NCI-H226 (cell line): ENCODE results near the gene TRIM32.
"Not testable (repeated sequence)": the region's sequence is repeated elsewhere in the genome, so short reads cannot be mapped to it uniquely, and the experiment has no call there.

ENCODE experiments used
- DNase-seq: peaks from one replicate; pipeline ENCODE4 v3.0.0-alpha.2; 2015

The TRIM32 gene

DNA sequence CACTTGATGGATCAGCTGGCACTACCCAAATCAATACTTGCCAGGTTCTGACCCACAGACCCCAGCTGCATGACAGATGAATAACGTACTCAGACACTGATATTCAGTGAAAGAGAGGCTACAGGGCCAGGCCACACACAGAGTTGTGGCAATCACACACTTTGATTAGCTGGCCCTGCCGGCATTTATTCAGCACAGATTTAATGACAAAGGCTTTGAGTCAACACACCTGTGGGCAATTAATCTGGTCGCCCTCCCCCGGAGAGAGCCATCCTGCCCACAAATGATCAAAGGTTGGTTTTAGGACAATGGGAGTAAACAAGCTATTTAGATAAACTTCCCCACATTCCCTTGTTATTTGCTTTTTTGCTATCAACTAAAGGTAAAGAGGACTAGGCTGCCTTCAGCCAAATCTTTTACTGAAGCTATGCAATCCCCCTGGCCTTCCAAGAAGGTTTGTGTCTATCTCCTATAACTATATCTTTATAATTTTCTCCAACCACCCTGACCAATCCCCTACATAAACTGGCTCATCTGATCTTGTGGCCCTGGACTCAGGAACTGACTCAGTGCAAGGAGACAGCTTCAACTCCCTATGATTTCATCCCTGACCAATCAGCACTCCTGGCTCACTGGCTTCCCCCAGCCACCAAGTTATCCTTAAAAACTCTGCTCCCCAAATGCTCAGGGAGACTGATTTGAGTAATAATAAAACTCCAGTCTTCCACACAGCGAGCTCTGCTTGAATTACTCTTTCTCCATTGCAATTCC is 12.7 kb upstream of the TRIM32 start:
- DNase-seq, result peak; percentile 48

DNA sequence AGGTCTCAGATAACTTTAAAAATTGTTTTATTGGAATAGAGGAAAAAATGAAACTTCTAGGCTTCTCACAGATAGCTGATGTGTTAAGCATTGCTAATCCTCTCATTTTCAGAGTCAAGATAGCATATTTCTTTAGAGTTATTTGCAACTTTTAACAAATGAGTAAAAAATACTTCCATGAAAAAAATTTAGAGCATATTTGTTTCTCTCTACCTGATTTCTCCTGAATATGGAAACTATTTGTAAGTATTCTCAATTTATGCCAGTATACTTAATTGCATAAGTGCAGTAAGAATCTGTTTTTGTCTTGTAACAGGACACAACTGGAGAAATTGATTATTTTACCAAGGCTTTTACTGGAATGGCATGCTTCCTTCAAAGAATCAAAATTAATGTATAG is 3.6 kb upstream of the TRIM32 start:
- DNase-seq, result no peak

GRCh38 chr9:116685166-116685565 is 1.9 kb upstream of the TRIM32 start:
- DNase-seq, result no peak

- no peak for DNase-seq
These were observed 970 bp upstream of the TRIM32 start for GRCh38 chr9:116686135-116686534.

GRCh38 chr9:116686693-116687073 is 422 bp upstream of the TRIM32 start:
- DNase-seq, result no peak

GRCh38 chr9:116687754-116688135 is 640 bp downstream of the TRIM32 start:
- no peak for DNase-seq

DNA sequence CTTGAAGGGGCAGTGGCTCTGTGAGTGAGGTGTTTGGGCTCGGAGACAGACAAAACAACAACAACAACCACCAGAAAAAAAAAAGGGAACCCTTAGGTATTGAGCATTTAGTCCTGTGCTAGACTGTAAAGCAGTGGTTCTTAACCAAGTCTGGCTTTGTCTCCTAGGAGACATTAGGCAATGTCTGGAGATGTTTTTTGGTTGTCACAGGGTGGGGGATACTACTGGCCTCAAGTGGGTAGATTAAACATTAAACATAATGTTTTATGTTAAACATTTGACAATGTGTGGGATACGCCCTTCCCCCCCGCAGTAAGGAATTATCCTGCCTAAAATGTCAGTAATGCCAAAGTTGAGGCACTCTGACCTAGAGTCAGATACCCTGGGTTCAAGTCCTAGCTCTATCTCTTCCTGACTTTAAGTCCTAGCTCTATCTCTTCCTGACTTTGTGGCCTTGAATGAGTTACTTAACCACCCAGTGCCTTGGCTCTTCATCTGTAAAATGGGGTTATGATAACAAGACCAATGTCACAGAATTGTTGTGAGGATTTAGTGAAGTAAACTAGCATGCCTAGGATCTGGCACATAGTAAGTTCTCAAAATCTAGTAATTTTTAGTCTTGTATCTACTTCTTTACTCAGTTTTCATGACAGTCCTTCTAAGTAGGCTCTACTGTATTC is 1.8 kb downstream of the TRIM32 start:
- no peak for DNase-seq

DNA sequence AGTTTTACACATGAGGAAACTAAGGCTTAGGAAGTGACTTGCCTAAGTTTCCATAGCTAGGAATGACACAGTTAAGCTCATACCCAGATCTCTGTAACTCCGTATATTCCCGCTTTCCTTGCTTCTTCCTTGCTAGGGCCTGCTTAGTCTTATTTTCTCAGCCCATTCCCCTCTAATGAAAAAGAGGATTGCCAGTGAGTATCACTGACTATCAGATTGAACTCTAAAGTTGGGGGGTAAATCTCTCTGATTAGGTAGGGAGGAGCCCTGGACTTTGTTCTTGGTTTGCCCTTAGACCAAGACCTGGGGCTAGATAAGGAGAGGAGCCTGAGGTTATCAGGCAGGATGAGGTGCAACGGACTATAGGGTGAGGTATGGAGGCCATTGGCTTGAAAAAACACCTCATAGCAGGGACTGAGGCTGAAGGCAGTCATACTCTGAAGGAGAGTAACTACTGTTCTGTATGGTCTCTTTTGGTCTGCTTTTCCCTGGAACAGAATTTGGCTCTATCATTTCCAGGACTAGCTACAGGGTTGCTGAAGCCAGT is 2.5 kb downstream of the TRIM32 start:
- no peak for DNase-seq

- not testable (repeated sequence) for DNase-seq
These were observed 3.7 kb downstream of the TRIM32 start for GRCh38 chr9:116690805-116691204.

DNA sequence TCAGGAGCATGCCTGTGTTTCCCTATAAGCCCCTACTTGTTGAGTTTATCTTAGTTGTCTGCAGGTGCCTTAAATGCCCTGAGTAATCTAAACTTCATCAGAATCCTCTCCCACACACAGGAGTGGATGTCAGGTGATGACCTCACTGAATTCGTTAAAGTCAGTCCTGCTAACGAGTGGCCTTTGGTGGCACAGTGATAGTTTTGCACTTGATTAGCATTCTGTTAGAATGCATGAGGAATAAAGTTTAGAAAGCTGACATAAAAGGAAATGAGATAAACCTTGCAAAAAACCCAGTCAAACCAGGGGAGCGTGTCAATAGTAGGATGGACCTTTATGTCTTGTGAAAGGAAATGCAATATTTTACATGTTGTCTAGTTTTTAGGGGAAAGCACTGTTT is 4.5 kb downstream of the TRIM32 start:
- DNase-seq, result no peak

- DNase-seq, result no peak
These were observed 5.5 kb downstream of the TRIM32 start for GRCh38 chr9:116692616-116693015.

DNA sequence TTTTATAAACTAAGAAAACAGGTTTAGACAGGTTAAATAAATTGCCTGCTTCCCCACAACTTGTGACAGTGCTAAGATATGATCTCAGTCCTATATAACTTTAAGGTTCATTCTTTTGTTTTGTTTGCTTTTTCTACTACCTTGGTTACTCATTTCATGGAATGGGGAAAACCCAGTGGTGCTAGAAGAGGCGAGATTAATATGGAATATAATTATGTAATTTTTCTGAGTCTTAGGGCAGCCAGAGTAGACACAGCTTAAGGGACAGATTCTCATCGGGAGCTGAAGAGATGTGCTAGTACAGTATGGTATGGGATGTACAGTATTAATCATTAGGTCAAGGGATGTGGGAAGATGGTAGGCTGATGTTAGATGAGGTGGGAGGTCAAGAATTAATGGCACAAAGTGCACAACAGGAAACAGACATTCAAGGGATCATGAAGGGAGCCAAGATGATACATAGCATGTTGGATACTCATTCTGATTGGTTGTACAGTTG is 6.2 kb downstream of the TRIM32 start:
- DNase-seq, result peak; percentile 64

- DNase-seq, result no peak
These were observed 7.7 kb downstream of the TRIM32 start for GRCh38 chr9:116694785-116695291.

DNA sequence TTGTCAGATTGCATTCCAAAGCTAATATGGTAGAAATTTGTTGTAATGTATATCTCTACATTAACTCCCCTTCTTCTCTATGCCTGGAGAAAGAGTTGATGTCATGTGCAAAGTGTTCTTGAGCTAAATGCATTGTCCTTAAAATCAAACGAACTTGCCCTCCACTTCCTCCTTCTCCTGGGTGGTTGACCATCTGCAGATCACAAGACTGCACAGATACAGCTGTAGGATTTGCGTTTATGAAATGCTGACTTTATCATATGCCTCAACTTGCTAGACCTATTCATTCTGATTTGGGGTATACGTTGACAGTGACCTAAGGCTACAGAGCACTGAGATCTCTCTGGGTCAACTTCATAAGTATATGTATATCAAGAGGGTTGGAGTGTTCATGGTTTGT is 8.3 kb downstream of the TRIM32 start:
- no peak for DNase-seq

GRCh38 chr9:116697362-116697761 is 10.3 kb downstream of the TRIM32 start:
- no peak for DNase-seq

- DNase-seq, result no peak
These were observed 10.8 kb downstream of the TRIM32 start for GRCh38 chr9:116697887-116698286.

DNA sequence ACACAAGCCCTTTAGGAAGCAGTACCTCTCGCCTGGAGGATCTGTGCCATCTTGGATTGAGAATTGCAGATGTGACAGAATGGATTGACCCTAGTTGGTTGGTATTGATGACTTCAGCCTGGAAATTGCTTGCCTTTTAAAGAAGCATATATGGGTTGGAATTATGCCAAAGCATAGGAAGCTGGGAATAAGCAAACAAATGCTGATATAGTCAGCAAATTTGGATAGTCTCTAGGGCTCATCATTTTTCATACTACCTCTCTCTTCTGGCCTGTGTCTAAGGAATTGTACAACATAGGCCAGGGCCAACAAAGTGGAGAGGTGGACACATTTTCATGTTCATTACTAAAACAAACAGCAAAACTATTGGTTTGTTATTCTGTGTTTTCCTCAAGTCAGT is 13.2 kb downstream of the TRIM32 start:
- DNase-seq, result no peak

DNA sequence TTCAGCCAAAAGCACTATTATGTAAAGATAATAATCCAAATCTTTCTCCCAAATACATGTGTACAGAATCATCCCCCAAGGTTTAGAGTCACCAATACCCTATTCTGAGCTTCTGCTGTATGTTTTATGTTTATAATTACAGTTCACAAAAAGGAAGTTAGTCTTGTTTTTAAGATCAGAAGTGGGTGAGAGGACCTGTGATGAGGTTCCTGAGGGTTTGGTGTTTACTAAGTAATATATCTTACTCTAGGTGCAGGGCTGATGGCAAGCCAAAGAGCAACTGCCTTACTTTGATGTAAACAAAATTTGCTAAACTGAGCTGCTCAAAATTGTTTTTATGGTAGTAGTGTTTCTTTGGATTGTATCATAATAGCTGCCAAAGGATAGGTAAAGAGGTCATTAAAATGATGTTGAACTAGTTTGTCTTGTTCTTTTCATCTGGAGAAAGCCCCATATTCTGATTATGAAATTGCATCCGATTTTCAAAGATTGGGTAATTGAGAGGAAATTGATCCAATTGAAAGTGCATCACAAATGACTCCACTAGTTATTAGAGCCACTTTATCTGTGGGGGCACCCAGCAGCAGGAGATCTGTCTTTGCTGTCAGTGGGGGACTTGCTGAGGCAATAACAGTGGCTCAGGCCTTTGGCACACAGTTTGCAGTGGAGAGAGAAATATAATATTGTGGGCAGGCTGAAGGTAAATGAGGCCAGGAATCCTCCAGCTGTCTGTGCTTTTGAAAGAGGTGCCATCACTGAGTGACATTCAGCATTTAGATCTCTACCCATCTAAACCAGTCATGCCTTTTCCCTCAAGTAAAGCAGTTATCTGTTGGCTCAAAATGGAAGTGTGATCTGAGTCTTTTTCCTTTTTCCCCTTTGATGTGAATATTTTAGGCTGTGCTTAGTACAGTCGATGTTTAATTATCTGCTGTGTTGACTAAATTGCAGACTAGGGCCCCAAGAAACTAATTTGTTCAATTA is 14.1 kb downstream of the TRIM32 start:
- DNase-seq, result no peak

GRCh38 chr9:116701940-116702642 is 15.0 kb downstream of the TRIM32 start:
- DNase-seq, result peak; percentile 54

DNA sequence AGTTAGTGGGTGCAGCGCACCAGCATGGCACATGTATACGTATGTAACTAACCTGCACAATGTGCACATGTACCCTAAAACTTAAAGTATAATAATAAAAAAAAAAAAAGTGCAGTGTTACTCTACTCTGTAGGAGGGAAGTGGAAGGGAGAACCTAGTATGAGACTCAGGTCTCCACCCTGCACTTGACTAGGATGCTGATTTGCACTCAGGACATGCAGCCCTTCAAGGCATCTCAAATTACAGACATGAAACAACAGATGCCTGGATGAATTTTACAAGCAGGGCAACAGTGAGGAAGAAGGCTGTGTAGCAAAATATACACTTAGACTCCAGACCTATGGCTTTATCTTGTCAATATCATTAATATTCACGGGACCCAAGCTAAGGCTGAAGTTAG is 16.5 kb downstream of the TRIM32 start:
- no peak for DNase-seq

- DNase-seq, result no peak
These were observed 17.4 kb downstream of the TRIM32 start for GRCh38 chr9:116704470-116704869.

DNA sequence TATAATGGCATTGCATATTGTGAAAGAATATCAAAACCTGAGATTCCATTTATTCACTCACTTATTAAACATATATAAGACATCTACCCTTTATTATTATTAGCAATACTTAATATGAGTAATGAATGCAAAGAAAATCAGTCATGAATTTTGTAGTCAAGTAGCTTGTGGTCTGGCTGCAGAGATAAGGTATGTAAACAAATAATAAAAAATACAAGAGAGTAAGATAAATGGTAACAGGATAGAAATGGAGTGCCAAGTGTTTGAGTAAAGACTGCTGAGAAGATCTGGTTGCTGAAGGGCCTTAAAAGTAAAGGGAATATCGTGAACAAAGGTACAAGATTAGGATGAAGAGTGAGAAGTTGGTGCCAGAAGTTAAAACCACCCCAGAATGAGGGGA is 18.4 kb downstream of the TRIM32 start:
- DNase-seq, result no peak
